HEK293 (cell line): Measurements from ENCODE around the gene MBNL3.

Experiments used
- CTCF ChIA-PET: fragments of 350-600 bp; formaldehyde crosslinking; extraction: SDS; loops from one replicate; lab custom pipeline; 2021; ENCODE audit warnings: antibody characterized with exemption; lab: Yijun Ruan, JAX
- POLR2A ChIA-PET: fragments of 300-600 bp; formaldehyde crosslinking; extraction: SDS; loops from one replicate; lab custom pipeline; 2020; ENCODE audit warnings: antibody characterized with exemption, inconsistent platforms; lab: Yijun Ruan, JAX
- H3K27ac ChIP-seq: fragments of 200-500 bp; sonication (Bioruptor generic); 2 replicates; pipeline ENCODE4 v1.5.1; 2014; ENCODE audit warnings: low read depth, low read length, control low read depth, inconsistent platforms; ENCODE audit errors: extremely low read depth
- H3K36me3 ChIP-seq, 2 experiments: fragments of 200-500 bp in 1 of 2; sonication (Bioruptor generic) in 1 of 2; 1 replicate in 1 of 2; 2 replicates in 1 of 2; pipeline ENCODE4 v1.5.1; 2014 to 2017; ENCODE audit warnings: inconsistent platforms in 2 of 2, low read length in 2 of 2; ENCODE audit not compliant: control insufficient read depth in 2 of 2, insufficient read depth in 1 of 2
- H3K4me1 ChIP-seq: fragments of 200-500 bp; sonication (Bioruptor generic); 2 replicates; pipeline ENCODE4 v1.5.1; 2014; ENCODE audit warnings: mild to moderate bottlenecking, low read length, inconsistent platforms; ENCODE audit not compliant: control insufficient read depth, insufficient read depth
- H3K4me3 ChIP-seq: 2 replicates; pipeline ENCODE4 v1.5.1; 2011; ENCODE audit warnings: low read depth, mild to moderate bottlenecking, control low read depth, low read length, moderate library complexity
- H3K9me3 ChIP-seq: fragments of 200-500 bp; sonication (Bioruptor generic); 2 replicates; pipeline ENCODE4 v1.5.1; 2014; ENCODE audit warnings: low read depth, low read length, inconsistent platforms; ENCODE audit not compliant: control insufficient read depth, insufficient read depth
- KLF16 ChIP-seq: fragments of 450-650 bp; formaldehyde crosslinking; IDR thresholded peaks from 2 replicates; pipeline ENCODE4 v1.5.1; 2017; ENCODE audit warnings: missing biosample characterization, missing genetic modification characterization
- PRDM1 ChIP-seq: fragments of 450-650 bp; formaldehyde crosslinking; IDR thresholded peaks from 2 replicates; pipeline ENCODE4; 2016; ENCODE audit warnings: missing biosample characterization, missing genetic modification characterization
- SP2 ChIP-seq: fragments of 450-650 bp; formaldehyde crosslinking; IDR thresholded peaks from 2 replicates; pipeline ENCODE4 v1.5.1; 2016; ENCODE audit warnings: missing biosample characterization, missing genetic modification characterization
- SP7 ChIP-seq: fragments of 450-650 bp; formaldehyde crosslinking; IDR thresholded peaks from 2 replicates; pipeline ENCODE4 v1.5.1; 2016; ENCODE audit warnings: missing biosample characterization, missing genetic modification characterization
- WT1 ChIP-seq: fragments of 450-650 bp; formaldehyde crosslinking; IDR thresholded peaks from 2 replicates; pipeline ENCODE4 v1.5.1; 2016; ENCODE audit warnings: missing biosample characterization, missing genetic modification characterization
- ZNF169 ChIP-seq: fragments of 450-650 bp; formaldehyde crosslinking; IDR thresholded peaks from 2 replicates; pipeline ENCODE4 v1.5.1; 2016; ENCODE audit warnings: missing biosample characterization, missing genetic modification characterization
- ZNF202 ChIP-seq: fragments of 450-650 bp; formaldehyde crosslinking; IDR thresholded peaks from 2 replicates; pipeline ENCODE4 v1.5.1; 2016; ENCODE audit warnings: missing biosample characterization, missing genetic modification characterization, borderline replicate concordance
- ZNF274 ChIP-seq, 2 experiments: fragments of 200-500 bp in 1 of 2; fragments of 450-650 bp in 1 of 2; sonication (Bioruptor generic) in 1 of 2; formaldehyde crosslinking in 1 of 2; IDR thresholded peaks; 2 replicates each; pipeline versions ENCODE4 v1.5.1 to v1.6.1; 2014 to 2016; ENCODE audit warnings: borderline replicate concordance in 1 of 2, inconsistent platforms in 1 of 2, low read length in 1 of 2, missing biosample characterization in 1 of 2, missing genetic modification characterization in 1 of 2
- ZNF311 ChIP-seq: fragments of 450-650 bp; formaldehyde crosslinking; IDR thresholded peaks from 2 replicates; pipeline ENCODE4 v1.5.1; 2017; ENCODE audit warnings: missing biosample characterization, missing genetic modification characterization, borderline replicate concordance
- ZNF514 ChIP-seq: fragments of 450-650 bp; formaldehyde crosslinking; IDR thresholded peaks from 2 replicates; pipeline ENCODE4 v1.5.1; 2016; ENCODE audit warnings: missing biosample characterization, missing genetic modification characterization
- ZNF544 ChIP-seq: fragments of 450-650 bp; formaldehyde crosslinking; IDR thresholded peaks from 2 replicates; pipeline ENCODE4 v1.5.0; 2017; ENCODE audit warnings: missing biosample characterization, missing genetic modification characterization
- ZNF548 ChIP-seq: fragments of 450-650 bp; formaldehyde crosslinking; IDR thresholded peaks from 2 replicates; pipeline ENCODE4 v1.5.1; 2016; ENCODE audit warnings: missing biosample characterization, missing genetic modification characterization
- ZNF623 ChIP-seq: fragments of 450-650 bp; formaldehyde crosslinking; IDR thresholded peaks from 2 replicates; pipeline ENCODE4 v1.5.1; 2016; ENCODE audit warnings: missing biosample characterization, missing genetic modification characterization
- ZNF664 ChIP-seq: fragments of 450-650 bp; formaldehyde crosslinking; IDR thresholded peaks from 2 replicates; pipeline ENCODE4 v1.5.1; 2016; ENCODE audit warnings: missing biosample characterization, missing genetic modification characterization
- ZNF776 ChIP-seq: fragments of 450-650 bp; formaldehyde crosslinking; IDR thresholded peaks from 2 replicates; pipeline ENCODE4 v1.5.0; 2017; ENCODE audit warnings: missing biosample characterization, missing genetic modification characterization, borderline replicate concordance
- TF ChIP-seq, protein P1 (sequence below): fragments of 450-650 bp; formaldehyde crosslinking; IDR thresholded peaks from 2 replicates; pipeline ENCODE4 v1.5.1; 2017; ENCODE audit warnings: missing biosample characterization, missing genetic modification characterization
- TF ChIP-seq, protein P2 (sequence below): fragments of 450-650 bp; formaldehyde crosslinking; IDR thresholded peaks from 2 replicates; pipeline ENCODE4 v1.5.1; 2016; ENCODE audit warnings: missing biosample characterization, missing genetic modification characterization, low read depth
- TF ChIP-seq, protein P3 (sequence below): fragments of 450-650 bp; formaldehyde crosslinking; IDR thresholded peaks from 2 replicates; pipeline ENCODE4 v1.5.1; 2016; ENCODE audit warnings: missing biosample characterization, missing genetic modification characterization
- TF ChIP-seq, protein P4 (sequence below): fragments of 450-650 bp; formaldehyde crosslinking; IDR thresholded peaks from 2 replicates; pipeline ENCODE4 v1.5.1; 2017; ENCODE audit warnings: missing biosample characterization, missing genetic modification characterization
- TF ChIP-seq, protein P5 (sequence below): fragments of 450-650 bp; formaldehyde crosslinking; IDR thresholded peaks from 2 replicates; pipeline ENCODE4; 2016; ENCODE audit warnings: missing biosample characterization, missing genetic modification characterization

The MBNL3 gene

DNA sequence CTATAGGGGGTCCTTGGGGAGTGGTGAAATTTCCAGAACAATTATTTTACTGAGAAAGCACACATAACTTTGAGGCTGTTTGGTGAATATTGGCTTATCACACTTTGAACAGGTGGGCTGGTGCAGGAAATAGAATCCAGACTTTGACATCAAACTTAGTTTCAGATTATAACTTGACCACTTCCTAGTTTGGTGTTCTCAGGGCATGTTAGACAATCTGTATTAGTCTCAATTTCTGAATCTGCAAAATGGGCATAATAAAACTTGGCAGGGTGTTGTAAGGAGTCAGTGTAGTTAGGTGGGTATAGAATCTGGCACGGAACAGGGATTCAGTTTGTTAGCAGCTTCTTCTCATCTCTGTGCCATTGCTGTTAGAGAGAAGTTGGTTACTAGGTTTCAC, 43.3 kb upstream of the MBNL3 start:
- TF ChIP-seq WT1 = no peak
- TF ChIP-seq, protein P1, sequence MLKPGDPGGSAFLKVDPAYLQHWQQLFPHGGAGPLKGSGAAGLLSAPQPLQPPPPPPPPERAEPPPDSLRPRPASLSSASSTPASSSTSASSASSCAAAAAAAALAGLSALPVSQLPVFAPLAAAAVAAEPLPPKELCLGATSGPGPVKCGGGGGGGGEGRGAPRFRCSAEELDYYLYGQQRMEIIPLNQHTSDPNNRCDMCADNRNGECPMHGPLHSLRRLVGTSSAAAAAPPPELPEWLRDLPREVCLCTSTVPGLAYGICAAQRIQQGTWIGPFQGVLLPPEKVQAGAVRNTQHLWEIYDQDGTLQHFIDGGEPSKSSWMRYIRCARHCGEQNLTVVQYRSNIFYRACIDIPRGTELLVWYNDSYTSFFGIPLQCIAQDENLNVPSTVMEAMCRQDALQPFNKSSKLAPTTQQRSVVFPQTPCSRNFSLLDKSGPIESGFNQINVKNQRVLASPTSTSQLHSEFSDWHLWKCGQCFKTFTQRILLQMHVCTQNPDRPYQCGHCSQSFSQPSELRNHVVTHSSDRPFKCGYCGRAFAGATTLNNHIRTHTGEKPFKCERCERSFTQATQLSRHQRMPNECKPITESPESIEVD = no peak
- TF ChIP-seq ZNF776 (tag by site-specific recombination) = no peak
- TF ChIP-seq, protein P2, sequence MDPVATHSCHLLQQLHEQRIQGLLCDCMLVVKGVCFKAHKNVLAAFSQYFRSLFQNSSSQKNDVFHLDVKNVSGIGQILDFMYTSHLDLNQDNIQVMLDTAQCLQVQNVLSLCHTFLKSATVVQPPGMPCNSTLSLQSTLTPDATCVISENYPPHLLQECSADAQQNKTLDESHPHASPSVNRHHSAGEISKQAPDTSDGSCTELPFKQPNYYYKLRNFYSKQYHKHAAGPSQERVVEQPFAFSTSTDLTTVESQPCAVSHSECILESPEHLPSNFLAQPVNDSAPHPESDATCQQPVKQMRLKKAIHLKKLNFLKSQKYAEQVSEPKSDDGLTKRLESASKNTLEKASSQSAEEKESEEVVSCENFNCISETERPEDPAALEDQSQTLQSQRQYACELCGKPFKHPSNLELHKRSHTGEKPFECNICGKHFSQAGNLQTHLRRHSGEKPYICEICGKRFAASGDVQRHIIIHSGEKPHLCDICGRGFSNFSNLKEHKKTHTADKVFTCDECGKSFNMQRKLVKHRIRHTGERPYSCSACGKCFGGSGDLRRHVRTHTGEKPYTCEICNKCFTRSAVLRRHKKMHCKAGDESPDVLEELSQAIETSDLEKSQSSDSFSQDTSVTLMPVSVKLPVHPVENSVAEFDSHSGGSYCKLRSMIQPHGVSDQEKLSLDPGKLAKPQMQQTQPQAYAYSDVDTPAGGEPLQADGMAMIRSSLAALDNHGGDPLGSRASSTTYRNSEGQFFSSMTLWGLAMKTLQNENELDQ (tag by site-specific recombination) = no peak
- TF ChIP-seq ZNF514 (tag by site-specific recombination) = no peak
- TF ChIP-seq ZNF623 (tag by site-specific recombination) = no peak
- TF ChIP-seq ZNF274 (IDR thresholded peaks at IDR 0.05; ENCODE audit: low read length) = no peak
- no peak for TF ChIP-seq ZNF274 (tag by site-specific recombination; IDR thresholded peaks at IDR 0.05; ENCODE audit: borderline replicate concordance)
- TF ChIP-seq ZNF311 = no peak
- TF ChIP-seq KLF16 (tag by site-specific recombination) = no peak
- TF ChIP-seq ZNF664 = no peak
- TF ChIP-seq ZNF548 (tag by site-specific recombination) = no peak
- TF ChIP-seq ZNF169 (tag by site-specific recombination) = no peak
- no peak for TF ChIP-seq SP2 (tag by site-specific recombination)
- TF ChIP-seq, protein P3, sequence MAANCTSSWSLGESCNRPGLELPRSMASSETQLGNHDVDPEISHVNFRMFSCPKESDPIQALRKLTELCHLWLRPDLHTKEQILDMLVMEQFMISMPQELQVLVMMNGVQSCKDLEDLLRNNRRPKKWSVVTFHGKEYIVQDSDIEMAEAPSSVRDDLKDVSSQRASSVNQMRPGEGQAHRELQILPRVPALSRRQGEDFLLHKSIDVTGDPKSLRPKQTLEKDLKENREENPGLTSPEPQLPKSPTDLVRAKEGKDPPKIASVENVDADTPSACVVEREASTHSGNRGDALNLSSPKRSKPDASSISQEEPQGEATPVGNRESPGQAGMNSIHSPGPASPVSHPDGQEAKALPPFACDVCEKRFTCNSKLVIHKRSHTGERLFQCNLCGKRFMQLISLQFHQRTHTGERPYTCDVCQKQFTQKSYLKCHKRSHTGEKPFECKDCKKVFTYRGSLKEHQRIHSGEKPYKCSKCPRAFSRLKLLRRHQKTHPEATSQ (tag by site-specific recombination) = no peak
- TF ChIP-seq, protein P4, sequence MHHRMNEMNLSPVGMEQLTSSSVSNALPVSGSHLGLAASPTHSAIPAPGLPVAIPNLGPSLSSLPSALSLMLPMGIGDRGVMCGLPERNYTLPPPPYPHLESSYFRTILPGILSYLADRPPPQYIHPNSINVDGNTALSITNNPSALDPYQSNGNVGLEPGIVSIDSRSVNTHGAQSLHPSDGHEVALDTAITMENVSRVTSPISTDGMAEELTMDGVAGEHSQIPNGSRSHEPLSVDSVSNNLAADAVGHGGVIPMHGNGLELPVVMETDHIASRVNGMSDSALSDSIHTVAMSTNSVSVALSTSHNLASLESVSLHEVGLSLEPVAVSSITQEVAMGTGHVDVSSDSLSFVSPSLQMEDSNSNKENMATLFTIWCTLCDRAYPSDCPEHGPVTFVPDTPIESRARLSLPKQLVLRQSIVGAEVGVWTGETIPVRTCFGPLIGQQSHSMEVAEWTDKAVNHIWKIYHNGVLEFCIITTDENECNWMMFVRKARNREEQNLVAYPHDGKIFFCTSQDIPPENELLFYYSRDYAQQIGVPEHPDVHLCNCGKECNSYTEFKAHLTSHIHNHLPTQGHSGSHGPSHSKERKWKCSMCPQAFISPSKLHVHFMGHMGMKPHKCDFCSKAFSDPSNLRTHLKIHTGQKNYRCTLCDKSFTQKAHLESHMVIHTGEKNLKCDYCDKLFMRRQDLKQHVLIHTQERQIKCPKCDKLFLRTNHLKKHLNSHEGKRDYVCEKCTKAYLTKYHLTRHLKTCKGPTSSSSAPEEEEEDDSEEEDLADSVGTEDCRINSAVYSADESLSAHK (tag by site-specific recombination) = no peak
- no peak for TF ChIP-seq SP7
- TF ChIP-seq, protein P5, sequence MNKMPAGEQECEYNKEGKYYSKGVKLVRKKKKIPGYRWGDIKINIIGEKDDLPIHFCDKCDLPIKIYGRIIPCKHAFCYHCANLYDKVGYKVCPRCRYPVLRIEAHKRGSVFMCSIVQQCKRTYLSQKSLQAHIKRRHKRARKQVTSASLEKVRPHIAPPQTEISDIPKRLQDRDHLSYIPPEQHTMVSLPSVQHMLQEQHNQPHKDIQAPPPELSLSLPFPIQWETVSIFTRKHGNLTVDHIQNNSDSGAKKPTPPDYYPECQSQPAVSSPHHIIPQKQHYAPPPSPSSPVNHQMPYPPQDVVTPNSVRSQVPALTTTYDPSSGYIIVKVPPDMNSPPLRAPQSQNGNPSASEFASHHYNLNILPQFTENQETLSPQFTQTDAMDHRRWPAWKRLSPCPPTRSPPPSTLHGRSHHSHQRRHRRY (tag by site-specific recombination) = no peak
- TF ChIP-seq, all 188 proteins: peak for 0
- POLR2A ChIA-PET = no interaction called here
- no peak overlapping the region for H3K4me3 ChIP-seq
- H3K36me3 ChIP-seq = no peaks in the 10 kb centered on the region
- no peaks in the 10 kb centered on the region for H3K4me1 ChIP-seq
- H3K27ac ChIP-seq = no peak overlapping the region
- CTCF ChIA-PET = no interaction called here
- H3K9me3 ChIP-seq = no peaks in the 10 kb centered on the region

DNA sequence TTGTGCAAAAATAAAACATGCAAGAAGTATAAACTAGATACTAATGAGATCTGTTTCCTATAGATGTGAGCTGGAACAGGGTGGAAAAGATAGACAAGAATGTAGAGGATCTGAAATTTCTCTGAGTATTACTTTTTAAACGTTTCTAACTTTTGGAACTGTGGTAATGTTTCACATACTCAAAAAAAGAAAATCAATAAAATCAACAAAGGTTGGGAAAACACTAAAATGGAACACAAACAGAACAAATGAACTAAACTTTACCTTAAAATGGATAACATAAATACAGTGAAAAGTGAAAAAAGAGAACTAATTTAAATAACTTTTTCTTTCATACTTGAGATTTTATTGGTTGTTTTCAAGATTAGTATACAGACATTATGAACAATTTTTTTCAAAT, 32.0 kb upstream of the MBNL3 start:
- TF ChIP-seq PRDM1 = peak; percentile 8; the same call in 1 of the 2 replicates
- TF ChIP-seq KLF16 (tag by site-specific recombination) = no peak
- TF ChIP-seq ZNF544 (tag by site-specific recombination) = no peak
- no peak for TF ChIP-seq ZNF202 (tag by site-specific recombination)
- Histone ChIP-seq H3K4me1 (no peaks in the 10 kb centered on the region), H3K27ac (no peak overlapping the region), H3K9me3 (no peaks in the 10 kb centered on the region), H3K36me3 (no peaks in the 10 kb centered on the region), H3K4me3 (no peak overlapping the region)
- POLR2A ChIA-PET = no interaction called here
- CTCF ChIA-PET = no interaction called here
